ENCODE data around the gene CCR3. TPM values are rescaled to one million over a fixed set of nuclear protein-coding genes. Genes with fewer than 3 reads are reported as not detected.
A peak's percentile ranks its signal among the peaks of the same experiment; 100 is the strongest.

Gene CCR3
- total RNA-seq, 4 donors from 2014 or later = not detected

DNA sequence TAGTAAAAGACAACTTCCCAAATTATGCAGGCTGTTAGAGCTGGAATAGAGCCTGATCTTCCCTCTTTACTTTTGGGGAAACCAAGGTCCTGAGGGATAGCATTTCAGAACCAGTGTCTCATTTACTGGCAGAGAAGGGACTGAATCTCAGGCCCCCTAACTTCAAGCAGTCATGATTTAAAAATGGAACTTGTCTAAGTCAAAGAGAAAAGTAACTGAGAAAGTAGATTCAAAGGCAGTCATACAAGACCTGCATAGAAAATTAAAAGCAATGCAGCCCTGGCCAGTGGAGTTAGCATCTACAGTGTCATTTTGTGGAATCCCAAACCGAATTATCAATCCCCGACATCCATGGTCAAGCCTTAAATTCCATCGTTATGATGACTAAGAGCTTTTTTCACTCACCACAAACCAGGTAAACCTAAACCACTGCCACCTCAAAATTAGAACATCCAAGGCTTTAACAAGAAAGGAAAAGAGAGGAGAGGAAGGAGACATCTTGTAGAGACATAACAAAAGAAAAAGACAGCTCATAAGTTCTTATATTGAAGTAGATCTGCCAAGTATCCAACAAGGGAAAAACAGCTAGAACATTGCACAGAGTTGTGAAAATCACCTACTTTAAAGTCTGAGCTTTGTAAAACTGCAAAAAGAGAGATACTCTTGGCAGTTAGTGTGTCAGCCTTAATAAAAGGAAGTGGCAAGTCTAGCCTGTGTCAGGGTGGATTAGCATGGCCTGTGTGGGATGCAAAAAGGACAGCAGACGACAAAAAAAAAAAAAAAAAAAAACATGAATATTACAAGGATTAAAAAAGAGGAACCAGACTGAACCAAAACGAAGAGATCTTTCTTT is 57.6 kb downstream of the CCR3 start:
- peak overlapping the region in 2 of 4 donors; percentile 48 to 62 for H3K27ac ChIP-seq
- H3K27me3 ChIP-seq = no peaks in the 10 kb centered on the region

DNA sequence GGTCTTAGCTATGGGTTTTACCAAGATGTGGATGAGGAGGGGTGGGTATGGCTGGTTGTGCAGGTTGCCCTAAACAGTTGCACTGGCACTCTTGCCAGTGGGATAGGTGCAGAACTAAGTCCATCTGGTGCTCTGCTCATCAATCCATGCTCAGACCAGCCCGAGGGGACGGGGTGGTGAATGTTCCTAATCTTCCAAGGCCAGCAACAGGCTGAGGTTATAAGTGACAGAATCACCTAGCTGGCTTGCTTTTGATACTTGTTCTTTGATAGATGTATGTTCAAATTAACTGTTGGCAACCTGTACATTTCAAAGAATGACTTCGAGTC is 58.2 kb downstream of the CCR3 start:
- H3K9me3 ChIP-seq = no peaks in the 10 kb centered on the region
- H3K4me3 ChIP-seq = no peak overlapping the region
- no peaks in the 10 kb centered on the region for H3K36me3 ChIP-seq
- H3K27me3 ChIP-seq = no peaks in the 10 kb centered on the region
- no peak for TF ChIP-seq POLR2A (IDR thresholded peaks at IDR 0.05)
- TF ChIP-seq, protein P1, sequence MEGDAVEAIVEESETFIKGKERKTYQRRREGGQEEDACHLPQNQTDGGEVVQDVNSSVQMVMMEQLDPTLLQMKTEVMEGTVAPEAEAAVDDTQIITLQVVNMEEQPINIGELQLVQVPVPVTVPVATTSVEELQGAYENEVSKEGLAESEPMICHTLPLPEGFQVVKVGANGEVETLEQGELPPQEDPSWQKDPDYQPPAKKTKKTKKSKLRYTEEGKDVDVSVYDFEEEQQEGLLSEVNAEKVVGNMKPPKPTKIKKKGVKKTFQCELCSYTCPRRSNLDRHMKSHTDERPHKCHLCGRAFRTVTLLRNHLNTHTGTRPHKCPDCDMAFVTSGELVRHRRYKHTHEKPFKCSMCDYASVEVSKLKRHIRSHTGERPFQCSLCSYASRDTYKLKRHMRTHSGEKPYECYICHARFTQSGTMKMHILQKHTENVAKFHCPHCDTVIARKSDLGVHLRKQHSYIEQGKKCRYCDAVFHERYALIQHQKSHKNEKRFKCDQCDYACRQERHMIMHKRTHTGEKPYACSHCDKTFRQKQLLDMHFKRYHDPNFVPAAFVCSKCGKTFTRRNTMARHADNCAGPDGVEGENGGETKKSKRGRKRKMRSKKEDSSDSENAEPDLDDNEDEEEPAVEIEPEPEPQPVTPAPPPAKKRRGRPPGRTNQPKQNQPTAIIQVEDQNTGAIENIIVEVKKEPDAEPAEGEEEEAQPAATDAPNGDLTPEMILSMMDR (IDR thresholded peaks at IDR 0.05) = no peak
- peak overlapping the region in 1 of 4 donors; percentile 62 for H3K27ac ChIP-seq
- no peak for DNase-seq
- H3K4me1 ChIP-seq = peaks cover 0 to 3% (median 0%) of the 10 kb centered on the region in 4 donors

More for the DNA sequence above, 57.6 kb downstream of the CCR3 start:
- DNase-seq = peak in 2 of 3 donors; percentile 38 to 57
- no peaks in the 10 kb centered on the region for H3K36me3 ChIP-seq
- TF ChIP-seq POLR2A (IDR thresholded peaks at IDR 0.05) = no peak
- TF ChIP-seq, protein P1 (IDR thresholded peaks at IDR 0.05) = no peak
- H3K9me3 ChIP-seq = no peaks in the 10 kb centered on the region
- H3K4me3 ChIP-seq = no peak overlapping the region
- peaks cover 0 to 3% (median 0%) of the 10 kb centered on the region in 4 donors for H3K4me1 ChIP-seq

DNA sequence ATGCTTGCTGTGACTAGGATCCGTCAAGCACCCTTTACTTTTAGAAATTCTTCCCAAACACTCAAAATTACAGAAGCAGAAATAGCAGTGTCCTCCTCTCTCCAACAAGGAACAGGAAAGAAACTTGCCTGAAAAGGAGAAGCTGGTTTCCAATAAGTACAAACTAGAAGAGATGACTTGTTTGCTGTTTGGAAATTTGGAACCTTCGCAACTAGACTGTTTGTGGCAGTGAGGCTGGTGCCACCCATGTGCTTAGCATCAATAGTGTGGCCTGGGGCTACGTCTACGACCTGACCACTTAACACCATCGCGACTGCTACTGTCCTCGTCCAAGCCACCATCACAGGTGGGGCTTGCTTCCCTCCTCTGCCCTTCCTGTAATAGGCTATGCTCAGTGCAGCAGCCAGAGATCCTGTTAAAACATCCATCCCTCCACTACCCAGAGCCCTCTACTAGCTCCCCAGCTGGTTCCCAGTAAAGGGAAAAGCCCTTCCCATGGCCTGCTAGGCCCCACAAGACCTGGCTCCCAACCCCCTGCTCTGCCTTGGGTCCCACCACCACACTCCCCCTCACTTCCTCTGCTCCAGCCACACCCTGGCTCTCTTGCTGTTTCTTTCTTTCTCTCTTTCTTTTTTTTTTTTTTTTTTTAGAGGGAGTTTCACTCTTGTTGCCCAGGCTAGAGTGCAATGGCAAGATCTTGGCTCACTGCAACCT is 59.0 kb downstream of the CCR3 start:
- H3K27me3 ChIP-seq = no peaks in the 10 kb centered on the region
- H3K4me3 ChIP-seq = no peak overlapping the region
- peaks cover 0 to 3% (median 0%) of the 10 kb centered on the region in 4 donors for H3K4me1 ChIP-seq
- H3K9me3 ChIP-seq = no peaks in the 10 kb centered on the region
- peak overlapping the region in 2 of 4 donors; percentile 18 to 62 for H3K27ac ChIP-seq
- H3K36me3 ChIP-seq = no peaks in the 10 kb centered on the region
- TF ChIP-seq POLR2A (IDR thresholded peaks at IDR 0.05) = no peak
- TF ChIP-seq, protein P1 (IDR thresholded peaks at IDR 0.05) = no peak
- DNase-seq = no peak

DNA sequence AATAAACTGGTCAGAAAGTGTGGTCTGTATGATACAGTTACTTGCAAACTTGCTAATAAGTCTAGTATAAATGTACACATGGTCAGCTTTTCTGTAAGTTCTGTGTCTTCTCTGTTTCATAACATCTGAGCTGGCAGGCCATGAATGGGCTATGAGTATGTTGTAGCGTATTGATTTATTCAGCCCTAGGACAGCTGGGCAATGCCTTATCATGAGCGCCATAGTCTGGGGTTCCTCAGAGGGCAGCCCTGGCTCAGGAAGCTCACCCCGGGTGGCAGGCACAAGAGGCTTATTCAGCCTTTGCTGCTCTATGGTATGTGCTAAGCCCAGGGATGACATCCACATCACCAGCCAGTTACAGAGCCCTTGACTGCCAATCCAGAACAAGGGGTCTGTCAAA is 61.0 kb downstream of the CCR3 start:
- DNase-seq = no peak

DNA sequence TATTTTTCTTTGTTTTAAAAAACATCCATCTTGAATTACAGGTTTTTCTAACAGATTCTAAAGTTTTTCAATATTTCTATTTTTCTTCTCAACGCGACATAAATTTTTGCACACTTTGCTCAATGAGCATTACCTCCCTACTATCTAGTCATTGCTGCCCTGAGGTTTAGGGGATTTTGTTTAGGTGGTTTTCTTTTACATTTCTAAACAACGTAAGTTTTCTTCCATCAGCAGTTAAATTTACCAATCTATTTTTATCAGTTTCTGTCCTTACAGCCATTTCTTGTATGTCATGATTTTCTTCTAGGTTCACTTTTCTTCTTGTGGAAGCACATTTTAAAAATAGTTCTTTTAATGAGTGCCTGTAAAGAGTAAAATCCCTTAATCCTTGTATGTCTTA is 62.5 kb downstream of the CCR3 start:
- TF ChIP-seq, protein P1 (IDR thresholded peaks at IDR 0.05) = no peak
- TF ChIP-seq POLR2A (IDR thresholded peaks at IDR 0.05) = no peak
- no peaks in the 10 kb centered on the region for H3K9me3 ChIP-seq
- H3K36me3 ChIP-seq = no peaks in the 10 kb centered on the region
- DNase-seq = no peak
- peaks cover 0 to 3% (median 0%) of the 10 kb centered on the region in 4 donors for H3K4me1 ChIP-seq
- H3K27me3 ChIP-seq = no peaks in the 10 kb centered on the region
- H3K27ac ChIP-seq = no peak overlapping the region
- no peak overlapping the region for H3K4me3 ChIP-seq

More for the DNA sequence above, 61.0 kb downstream of the CCR3 start:
- Histone ChIP-seq H3K4me3 (no peak overlapping the region), H3K9me3 (no peaks in the 10 kb centered on the region), H3K36me3 (no peaks in the 10 kb centered on the region), H3K27ac (no peak overlapping the region), H3K4me1 (peaks cover 0 to 3% (median 0%) of the 10 kb centered on the region in 4 donors), H3K27me3 (no peaks in the 10 kb centered on the region)
- TF ChIP-seq, protein P1 (IDR thresholded peaks at IDR 0.05) = no peak
